ENCODE measurements around the gene CREB1. TPM values are rescaled to one million over a fixed set of nuclear protein-coding genes. Genes with fewer than 3 reads are reported as not detected.

CREB1 gene
- total RNA-seq, 1 donor from 2014 or later, result 54.5 TPM

GRCh38 chr2:207533461-207534008 is 3.8 kb downstream of the CREB1 start:
- no peak for TF ChIP-seq CTCF (IDR thresholded peaks at IDR 0.05; ENCODE audit: insufficient read depth, low read length, poor library complexity, severe bottlenecking)
- H3K27me3 ChIP-seq (ENCODE audit: control insufficient read depth, insufficient read depth, low read length), result no peaks in the 10 kb centered on the region
- DNase-seq (ENCODE audit: low read depth), result no peak
- no peaks in the 10 kb centered on the region for H3K36me3 ChIP-seq (ENCODE audit: control insufficient read depth, insufficient read depth, low read length)
- H3K4me3 ChIP-seq (ENCODE audit: low read depth, low read length), result no peak overlapping the region

- Histone ChIP-seq H3K27me3 (ENCODE audit: control insufficient read depth, insufficient read depth, low read length) (no peaks in the 10 kb centered on the region), H3K36me3 (ENCODE audit: control insufficient read depth, insufficient read depth, low read length) (no peaks in the 10 kb centered on the region), H3K4me3 (ENCODE audit: low read depth, low read length) (no peak overlapping the region)
- DNase-seq (ENCODE audit: low read depth), result no peak
- no peak for TF ChIP-seq CTCF (IDR thresholded peaks at IDR 0.05; ENCODE audit: insufficient read depth, low read length, poor library complexity, severe bottlenecking)
Measured at GRCh38 chr2:207534417-207534816, 4.7 kb downstream of the CREB1 start.

- no peak for TF ChIP-seq CTCF (IDR thresholded peaks at IDR 0.05; ENCODE audit: insufficient read depth, low read length, poor library complexity, severe bottlenecking)
- H3K4me3 ChIP-seq (ENCODE audit: low read depth, low read length), result no peak overlapping the region
- H3K27me3 ChIP-seq (ENCODE audit: control insufficient read depth, insufficient read depth, low read length), result no peaks in the 10 kb centered on the region
Measured at GRCh38 chr2:207539470-207539869, 9.7 kb downstream of the CREB1 start.

GRCh38 chr2:207540431-207540830 is 10.7 kb downstream of the CREB1 start:
- Histone ChIP-seq H3K27me3 (ENCODE audit: control insufficient read depth, insufficient read depth, low read length) (no peaks in the 10 kb centered on the region), H3K36me3 (ENCODE audit: control insufficient read depth, insufficient read depth, low read length) (no peaks in the 10 kb centered on the region), H3K4me3 (ENCODE audit: low read depth, low read length) (no peak overlapping the region)
- no peak for TF ChIP-seq CTCF (IDR thresholded peaks at IDR 0.05; ENCODE audit: insufficient read depth, low read length, poor library complexity, severe bottlenecking)
- DNase-seq (ENCODE audit: low read depth), result no peak

More at GRCh38 chr2:207539470-207539869, 9.7 kb downstream of the CREB1 start:
- DNase-seq (ENCODE audit: low read depth), result no peak
- H3K36me3 ChIP-seq (ENCODE audit: control insufficient read depth, insufficient read depth, low read length), result no peaks in the 10 kb centered on the region

GRCh38 chr2:207541933-207542332 is 12.2 kb downstream of the CREB1 start:
- Histone ChIP-seq H3K27me3 (ENCODE audit: control insufficient read depth, insufficient read depth, low read length) (no peaks in the 10 kb centered on the region), H3K36me3 (ENCODE audit: control insufficient read depth, insufficient read depth, low read length) (no peaks in the 10 kb centered on the region), H3K4me3 (ENCODE audit: low read depth, low read length) (no peak overlapping the region)
- TF ChIP-seq CTCF (IDR thresholded peaks at IDR 0.05; ENCODE audit: insufficient read depth, low read length, poor library complexity, severe bottlenecking), result no peak
- DNase-seq (ENCODE audit: low read depth), result no peak

- TF ChIP-seq CTCF (IDR thresholded peaks at IDR 0.05; ENCODE audit: insufficient read depth, low read length, poor library complexity, severe bottlenecking), result no peak
- Histone ChIP-seq H3K27me3 (ENCODE audit: control insufficient read depth, insufficient read depth, low read length) (no peaks in the 10 kb centered on the region), H3K36me3 (ENCODE audit: control insufficient read depth, insufficient read depth, low read length) (no peaks in the 10 kb centered on the region), H3K4me3 (ENCODE audit: low read depth, low read length) (no peak overlapping the region)
- no peak for DNase-seq (ENCODE audit: low read depth)
Measured at GRCh38 chr2:207543272-207543671, 13.5 kb downstream of the CREB1 start.

All from kidney epithelial cell (primary cell).